ENCODE results near the gene HNF4A. TPM values are rescaled to one million over a fixed set of nuclear protein-coding genes. Genes with fewer than 3 reads are reported as not detected.

HNF4A gene
- total RNA-seq, 4 donors from 2014 or later = 0.63 TPM; not detected in 3

DNA sequence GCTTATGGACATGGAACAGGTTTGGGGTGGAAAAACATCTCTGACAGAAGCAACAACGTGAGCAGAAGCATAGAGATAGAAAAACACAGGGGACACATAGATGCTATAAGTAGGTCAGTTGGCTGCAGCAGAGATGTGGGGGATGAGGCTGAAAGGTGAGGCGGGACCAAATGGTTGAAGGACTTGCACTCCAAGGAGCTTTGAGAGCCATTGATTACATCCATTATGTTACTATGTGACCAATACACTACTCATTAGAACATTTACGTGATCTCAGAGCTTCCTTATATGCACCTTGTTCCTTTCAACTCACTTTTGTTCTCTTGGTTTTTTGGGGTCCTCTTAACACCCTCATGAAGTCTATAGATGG, 72.3 kb downstream of the HNF4A start:
- Histone ChIP-seq H3K4me1 (no peaks in the 10 kb centered on the region), H3K9me3 (no peaks in the 10 kb centered on the region), H3K4me3 (no peak overlapping the region), H3K27me3 (peaks cover 0 to 43% (median 0%) of the 10 kb centered on the region in 4 donors), H3K36me3 (no peaks in the 10 kb centered on the region), H3K27ac (replicated peaks in 1 of 4) (no peak overlapping the region)
- no peak for DNase-seq (ENCODE audit: extremely low spot score)
- WGBS = 82% methylated on average over 3 of the region's 3 CpGs
- TF ChIP-seq, protein P1, sequence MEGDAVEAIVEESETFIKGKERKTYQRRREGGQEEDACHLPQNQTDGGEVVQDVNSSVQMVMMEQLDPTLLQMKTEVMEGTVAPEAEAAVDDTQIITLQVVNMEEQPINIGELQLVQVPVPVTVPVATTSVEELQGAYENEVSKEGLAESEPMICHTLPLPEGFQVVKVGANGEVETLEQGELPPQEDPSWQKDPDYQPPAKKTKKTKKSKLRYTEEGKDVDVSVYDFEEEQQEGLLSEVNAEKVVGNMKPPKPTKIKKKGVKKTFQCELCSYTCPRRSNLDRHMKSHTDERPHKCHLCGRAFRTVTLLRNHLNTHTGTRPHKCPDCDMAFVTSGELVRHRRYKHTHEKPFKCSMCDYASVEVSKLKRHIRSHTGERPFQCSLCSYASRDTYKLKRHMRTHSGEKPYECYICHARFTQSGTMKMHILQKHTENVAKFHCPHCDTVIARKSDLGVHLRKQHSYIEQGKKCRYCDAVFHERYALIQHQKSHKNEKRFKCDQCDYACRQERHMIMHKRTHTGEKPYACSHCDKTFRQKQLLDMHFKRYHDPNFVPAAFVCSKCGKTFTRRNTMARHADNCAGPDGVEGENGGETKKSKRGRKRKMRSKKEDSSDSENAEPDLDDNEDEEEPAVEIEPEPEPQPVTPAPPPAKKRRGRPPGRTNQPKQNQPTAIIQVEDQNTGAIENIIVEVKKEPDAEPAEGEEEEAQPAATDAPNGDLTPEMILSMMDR (IDR thresholded peaks at IDR 0.05) = no peak
- no peak for TF ChIP-seq EP300 (IDR thresholded peaks at IDR 0.05)
- no peak for TF ChIP-seq POLR2AphosphoS5 (IDR thresholded peaks at IDR 0.05)
- TF ChIP-seq POLR2A (IDR thresholded peaks at IDR 0.05; ENCODE audit: low read depth) = no peak
- intact Hi-C loops (cut with DNase I) = no loop called here

DNA sequence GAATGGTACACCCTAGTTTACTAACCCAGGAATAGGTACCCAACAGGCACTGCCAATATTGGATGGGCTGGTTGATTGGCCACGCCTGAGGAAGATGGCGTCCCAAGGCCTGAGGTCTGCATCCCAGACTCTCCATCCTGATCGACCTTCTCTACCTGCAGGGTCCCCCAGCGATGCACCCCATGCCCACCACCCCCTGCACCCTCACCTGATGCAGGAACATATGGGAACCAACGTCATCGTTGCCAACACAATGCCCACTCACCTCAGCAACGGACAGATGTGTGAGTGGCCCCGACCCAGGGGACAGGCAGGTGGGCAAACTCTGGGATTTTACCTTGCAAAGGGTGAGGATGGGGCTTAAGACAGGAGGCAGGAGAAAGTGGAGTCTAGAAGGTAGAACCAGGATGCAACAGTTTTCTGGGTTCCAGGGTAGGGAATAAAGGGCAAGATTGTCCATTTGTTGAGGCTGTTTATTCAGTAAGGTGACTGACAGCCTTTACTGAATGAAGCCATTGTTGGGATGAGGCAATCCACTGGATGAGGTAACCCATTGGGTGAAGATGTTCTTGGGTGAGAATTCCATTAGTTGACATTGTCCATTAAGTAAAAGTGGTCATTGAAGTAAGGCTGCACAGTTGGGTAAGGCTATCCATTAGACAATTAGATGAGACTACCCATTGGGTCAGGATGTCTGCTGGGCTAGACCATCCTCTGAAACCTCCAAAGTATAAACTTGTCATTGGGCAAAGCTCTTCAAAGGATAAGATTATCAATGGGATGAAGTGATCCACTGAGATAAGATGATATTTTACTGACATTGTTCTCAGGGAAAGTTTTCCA, 72.9 kb downstream of the HNF4A start:
- no peak for TF ChIP-seq EP300 (IDR thresholded peaks at IDR 0.05)
- TF ChIP-seq POLR2AphosphoS5 (IDR thresholded peaks at IDR 0.05) = no peak
- TF ChIP-seq POLR2A (IDR thresholded peaks at IDR 0.05; ENCODE audit: low read depth) = no peak
- TF ChIP-seq, protein P1 (IDR thresholded peaks at IDR 0.05) = no peak
- intact Hi-C loops (cut with DNase I) = no loop called here
- Histone ChIP-seq H3K4me1 (no peaks in the 10 kb centered on the region), H3K9me3 (no peaks in the 10 kb centered on the region), H3K27me3 (peaks cover 0 to 40% (median 0%) of the 10 kb centered on the region in 4 donors), H3K36me3 (no peaks in the 10 kb centered on the region), H3K27ac (replicated peaks in 1 of 4) (no peak overlapping the region), H3K4me3 (no peak overlapping the region)
- whole genome bisulfite sequencing = 91% methylated on average over 8 of the region's 8 CpGs
- no peak for DNase-seq (ENCODE audit: extremely low spot score)

DNA sequence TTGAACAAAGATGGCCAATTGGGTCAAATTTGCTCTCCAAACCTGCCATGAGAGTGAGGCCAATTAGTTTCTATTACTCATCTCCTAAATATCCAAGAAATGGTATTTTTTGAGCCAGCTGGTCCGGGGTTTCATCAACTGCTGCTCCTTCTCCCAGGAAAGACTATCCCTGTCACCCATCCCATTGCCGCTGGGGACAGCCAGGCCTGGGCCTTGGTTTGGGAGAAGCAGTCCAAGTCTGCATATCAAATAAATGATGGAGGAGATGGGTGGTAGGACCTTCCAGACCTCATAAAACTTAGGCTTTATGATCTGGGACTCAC, 73.5 kb downstream of the HNF4A start:
- no peaks in the 10 kb centered on the region for H3K4me1 ChIP-seq
- no peak overlapping the region for H3K27ac ChIP-seq (replicated peaks in 1 of 4)
- peaks cover 0 to 38% (median 0%) of the 10 kb centered on the region in 4 donors for H3K27me3 ChIP-seq
- no peak overlapping the region for H3K4me3 ChIP-seq
- no peaks in the 10 kb centered on the region for H3K36me3 ChIP-seq
- intact Hi-C loops (cut with DNase I) = no loop called here
- H3K9me3 ChIP-seq = no peaks in the 10 kb centered on the region
- DNase-seq (ENCODE audit: extremely low spot score) = no peak
- TF ChIP-seq EP300 (IDR thresholded peaks at IDR 0.05) = no peak
- TF ChIP-seq POLR2AphosphoS5 (IDR thresholded peaks at IDR 0.05) = no peak
- no peak for TF ChIP-seq POLR2A (IDR thresholded peaks at IDR 0.05; ENCODE audit: low read depth)
- TF ChIP-seq, protein P1 (IDR thresholded peaks at IDR 0.05) = no peak
- WGBS = 67% methylated on average over 2 of the region's 2 CpGs

DNA sequence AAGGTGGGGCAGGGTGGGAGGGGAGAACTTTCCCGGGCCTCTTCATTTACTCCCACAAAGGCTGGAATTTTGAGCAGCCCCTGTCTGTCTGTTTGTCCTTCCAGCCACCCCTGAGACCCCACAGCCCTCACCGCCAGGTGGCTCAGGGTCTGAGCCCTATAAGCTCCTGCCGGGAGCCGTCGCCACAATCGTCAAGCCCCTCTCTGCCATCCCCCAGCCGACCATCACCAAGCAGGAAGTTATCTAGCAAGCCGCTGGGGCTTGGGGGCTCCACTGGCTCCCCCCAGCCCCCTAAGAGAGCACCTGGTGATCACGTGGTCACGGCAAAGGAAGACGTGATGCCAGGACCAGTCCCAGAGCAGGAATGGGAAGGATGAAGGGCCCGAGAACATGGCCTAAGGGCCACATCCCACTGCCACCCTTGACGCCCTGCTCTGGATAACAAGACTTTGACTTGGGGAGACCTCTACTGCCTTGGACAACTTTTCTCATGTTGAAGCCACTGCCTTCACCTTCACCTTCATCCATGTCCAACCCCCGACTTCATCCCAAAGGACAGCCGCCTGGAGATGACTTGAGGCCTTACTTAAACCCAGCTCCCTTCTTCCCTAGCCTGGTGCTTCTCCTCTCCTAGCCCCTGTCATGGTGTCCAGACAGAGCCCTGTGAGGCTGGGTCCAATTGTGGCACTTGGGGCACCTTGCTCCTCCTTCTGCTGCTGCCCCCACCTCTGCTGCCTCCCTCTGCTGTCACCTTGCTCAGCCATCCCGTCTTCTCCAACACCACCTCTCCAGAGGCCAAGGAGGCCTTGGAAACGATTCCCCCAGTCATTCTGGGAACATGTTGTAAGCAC, 74.1 kb downstream of the HNF4A start:
- Histone ChIP-seq H3K4me1 (no peaks in the 10 kb centered on the region), H3K36me3 (no peaks in the 10 kb centered on the region), H3K4me3 (no peak overlapping the region), H3K27ac (replicated peaks in 1 of 4) (no peak overlapping the region), H3K9me3 (no peaks in the 10 kb centered on the region), H3K27me3 (peaks cover 0 to 38% (median 0%) of the 10 kb centered on the region in 4 donors)
- TF ChIP-seq POLR2AphosphoS5 (IDR thresholded peaks at IDR 0.05) (no peak), POLR2A (IDR thresholded peaks at IDR 0.05; ENCODE audit: low read depth) (no peak), EP300 (IDR thresholded peaks at IDR 0.05) (no peak)
- TF ChIP-seq, protein P1 (IDR thresholded peaks at IDR 0.05) = no peak
- intact Hi-C loops (cut with DNase I) = no loop called here
- WGBS = 86% methylated on average over 17 of the region's 17 CpGs
- no peak for DNase-seq (ENCODE audit: extremely low spot score)

Data from esophagus muscularis mucosa (tissue), 4 donors.